Trophoblast cell (in vitro differentiated cells and primary cell): ENCODE measurements around the gene MPPED1.

ENCODE experiments used
- DNase-seq, 2 donors: peaks; one replicate each; pipeline ENCODE4 v3.0.0-alpha.2; 2016
- H2AFZ ChIP-seq: 2 replicates; pipeline ENCODE4 v1.6.1; 2013; ENCODE audit warnings: low read length, moderate library complexity, mild to moderate bottlenecking; ENCODE audit not compliant: insufficient read depth, poor library complexity
- H2AK5ac ChIP-seq: 2 replicates; pipeline ENCODE4 v1.6.1; 2013; ENCODE audit warnings: mild to moderate bottlenecking, low read length
- H2BK120ac ChIP-seq: 2 replicates; pipeline ENCODE4 v1.6.1; 2013; ENCODE audit warnings: low read length, mild to moderate bottlenecking, moderate library complexity; ENCODE audit not compliant: insufficient read depth, poor library complexity
- H2BK12ac ChIP-seq: 2 replicates; pipeline ENCODE4 v1.6.1; 2013; ENCODE audit warnings: mild to moderate bottlenecking, low read length, moderate library complexity
- H2BK5ac ChIP-seq: 2 replicates; pipeline ENCODE4 v1.6.1; 2013; ENCODE audit warnings: low read length, low read depth, moderate library complexity, mild to moderate bottlenecking; ENCODE audit not compliant: poor library complexity
- H3K14ac ChIP-seq: 2 replicates; pipeline ENCODE4 v1.6.1; 2013; ENCODE audit warnings: mild to moderate bottlenecking, low read length
- H3K18ac ChIP-seq: 2 replicates; pipeline ENCODE4 v1.6.1; 2013; ENCODE audit warnings: mild to moderate bottlenecking, low read length
- H3K23ac ChIP-seq: 2 replicates; pipeline ENCODE4 v1.6.1; 2013; ENCODE audit warnings: low read length
- H3K27ac ChIP-seq: 2 replicates; pipeline ENCODE4 v1.5.1; 2013; ENCODE audit warnings: low read depth, mild to moderate bottlenecking, inconsistent platforms, low read length, moderate library complexity
- H3K27me3 ChIP-seq: 2 replicates; pipeline ENCODE4 v1.6.1; 2013; ENCODE audit warnings: inconsistent platforms, mild to moderate bottlenecking, low read length, moderate library complexity; ENCODE audit not compliant: insufficient read depth
- H3K36me3 ChIP-seq, 2 experiments: 1 replicate in 1 of 2; 2 replicates in 1 of 2; pipeline ENCODE4 v1.6.1; 2013; ENCODE audit warnings: low read length in 2 of 2, mild to moderate bottlenecking in 2 of 2, moderate library complexity in 1 of 2; ENCODE audit not compliant: insufficient read depth in 2 of 2, control insufficient read depth in 1 of 2
- H3K4ac ChIP-seq: 2 replicates; pipeline ENCODE4 v1.6.1; 2013; ENCODE audit warnings: low read depth, mild to moderate bottlenecking, low read length, moderate library complexity
- H3K4me1 ChIP-seq, 2 experiments: 1 replicate in 1 of 2; 2 replicates in 1 of 2; pipeline ENCODE4 v1.6.1; 2013; ENCODE audit warnings: low read length in 2 of 2, mild to moderate bottlenecking in 2 of 2, moderate library complexity in 1 of 2; ENCODE audit not compliant: insufficient read depth in 2 of 2, control insufficient read depth in 1 of 2
- H3K4me2 ChIP-seq: 2 replicates; pipeline ENCODE4 v1.6.1; 2013; ENCODE audit warnings: inconsistent platforms, mild to moderate bottlenecking, low read length, moderate library complexity
- H3K4me3 ChIP-seq: 2 replicates; pipeline ENCODE4 v1.5.1; 2013; ENCODE audit warnings: mild to moderate bottlenecking, low read depth, low read length, inconsistent platforms
- H3K79me1 ChIP-seq: one replicate; pipeline ENCODE4 v1.6.1; 2013; ENCODE audit warnings: low read length
- H3K79me2 ChIP-seq: 2 replicates; pipeline ENCODE4 v1.6.1; 2013; ENCODE audit warnings: low read length, mild to moderate bottlenecking; ENCODE audit not compliant: control insufficient read depth, insufficient read depth, poor library complexity
- H3K9ac ChIP-seq: 2 replicates; pipeline ENCODE4 v1.6.1; 2013; ENCODE audit warnings: mild to moderate bottlenecking, low read length
- H3K9me3 ChIP-seq: 2 replicates; pipeline ENCODE4 v1.6.1; 2013; ENCODE audit warnings: low read depth, mild to moderate bottlenecking, control low read depth, inconsistent platforms, low read length; ENCODE audit not compliant: insufficient read depth
- H4K12ac ChIP-seq: 2 replicates; pipeline ENCODE4 v1.6.1; 2013; ENCODE audit warnings: low read depth, mild to moderate bottlenecking, low read length, moderate library complexity
- H4K8ac ChIP-seq: 2 replicates; pipeline ENCODE4 v1.6.1; 2013; ENCODE audit warnings: low read depth, mild to moderate bottlenecking, low read length, moderate library complexity
- H4K91ac ChIP-seq: one replicate; pipeline ENCODE4 v1.6.1; 2013; ENCODE audit warnings: low read depth, mild to moderate bottlenecking, low read length, moderate library complexity
- WGBS: extraction: QIAGEN DNeasy Blood & Tissue Kit; methylation state at CpG from one replicate; pipeline ENCODE4 v1.1.7; 2013; ENCODE audit warnings: missing lambda C conversion rate; ENCODE audit not compliant: insufficient read length, insufficient coverage; ENCODE audit errors: extremely low coverage; 5-methylcytosine and 5-hydroxymethylcytosine counted together

MPPED1 gene

GRCh38 chr22:43541022-43541421 lies 129.2 kb downstream of the MPPED1 start:
- Histone ChIP-seq H3K4me1 (no peaks in the 10 kb centered on the region), H4K91ac (no peak overlapping the region), H4K12ac (no peak overlapping the region), H3K27me3 (no peaks in the 10 kb centered on the region), H3K4ac (no peak overlapping the region), H2AK5ac (no peak overlapping the region), H2BK120ac (no peak overlapping the region), H3K9ac (no peak overlapping the region), H3K27ac (no peak overlapping the region), H3K4me2 (no peak overlapping the region), H3K79me1 (no peaks in the 10 kb centered on the region), H3K36me3 (no peaks in the 10 kb centered on the region), H3K23ac (no peak overlapping the region), H3K9me3 (no peaks in the 10 kb centered on the region), H3K18ac (no peak overlapping the region), H2AFZ (no peak overlapping the region), H4K8ac (no peak overlapping the region), H2BK5ac (no peak overlapping the region), H3K4me3 (no peak overlapping the region), H2BK12ac (no peak overlapping the region), H3K14ac (no peak overlapping the region), H3K79me2 (no peaks in the 10 kb centered on the region)
- no peak for DNase-seq
- WGBS = no CpG with 5 or more reads among the region's 6 CpGs

DNA sequence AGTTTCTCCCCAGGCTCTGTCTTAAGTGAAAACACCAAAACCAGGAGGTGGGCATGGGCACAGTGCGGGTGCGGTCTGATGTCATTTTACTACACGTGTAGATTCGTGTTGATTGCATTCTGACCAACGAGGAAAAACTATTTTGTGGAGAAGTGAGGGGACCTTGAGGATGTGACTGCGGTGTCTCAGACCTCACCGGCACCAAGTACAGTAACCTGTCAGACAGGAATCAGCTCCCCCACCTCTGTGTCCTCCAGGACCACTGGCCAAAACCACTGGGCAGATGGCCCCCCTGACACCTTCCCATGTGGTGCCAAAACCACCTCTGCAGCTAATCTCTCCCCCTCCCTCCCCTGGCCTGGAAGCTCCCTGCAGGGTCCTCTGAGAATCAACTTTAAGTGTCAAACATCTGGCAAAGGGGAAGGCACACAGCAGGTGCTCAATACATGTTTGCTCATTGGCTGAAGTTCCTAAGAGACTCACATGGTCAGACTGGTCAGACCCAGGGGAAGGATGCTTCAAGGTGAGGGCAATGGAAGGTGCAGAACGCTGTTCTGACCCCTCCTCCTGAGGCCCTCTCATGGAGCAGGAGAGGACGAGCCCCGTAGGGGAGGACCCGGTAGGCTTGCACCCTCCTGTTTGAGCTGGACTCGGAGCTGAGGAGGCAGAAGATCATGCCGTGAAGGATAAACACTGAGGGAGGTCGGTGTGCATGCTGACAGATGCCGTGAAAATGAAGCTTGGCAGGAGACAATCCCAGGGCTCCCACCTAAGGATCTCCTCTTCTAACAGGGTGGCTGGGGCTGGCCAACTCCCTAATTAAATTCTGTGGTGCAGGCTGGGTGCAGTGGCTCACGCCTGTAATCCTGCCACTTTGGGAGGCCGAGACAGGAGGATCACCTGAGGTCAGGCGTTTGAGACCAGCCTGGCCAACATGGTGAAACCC lies 129.9 kb downstream of the MPPED1 start:
- H3K27ac ChIP-seq = no peak overlapping the region
- no peaks in the 10 kb centered on the region for H3K27me3 ChIP-seq
- no peaks in the 10 kb centered on the region for H3K79me2 ChIP-seq
- DNase-seq = no peak
- no peak overlapping the region for H2AK5ac ChIP-seq
- H3K4me3 ChIP-seq = no peak overlapping the region
- no peak overlapping the region for H3K23ac ChIP-seq
- H3K18ac ChIP-seq = no peak overlapping the region
- H2BK5ac ChIP-seq = no peak overlapping the region
- H3K14ac ChIP-seq = no peak overlapping the region
- no peak overlapping the region for H2AFZ ChIP-seq
- no peak overlapping the region for H4K12ac ChIP-seq
- no peaks in the 10 kb centered on the region for H3K79me1 ChIP-seq
- no peaks in the 10 kb centered on the region for H3K4me1 ChIP-seq
- H4K91ac ChIP-seq = no peak overlapping the region
- no peaks in the 10 kb centered on the region for H3K36me3 ChIP-seq
- no peak overlapping the region for H3K4me2 ChIP-seq
- no peak overlapping the region for H4K8ac ChIP-seq
- no peak overlapping the region for H2BK12ac ChIP-seq
- H3K9me3 ChIP-seq = no peaks in the 10 kb centered on the region
- no peak overlapping the region for H3K4ac ChIP-seq
- no peak overlapping the region for H2BK120ac ChIP-seq
- WGBS = no CpG with 5 or more reads among the region's 18 CpGs
- no peak overlapping the region for H3K9ac ChIP-seq

DNA sequence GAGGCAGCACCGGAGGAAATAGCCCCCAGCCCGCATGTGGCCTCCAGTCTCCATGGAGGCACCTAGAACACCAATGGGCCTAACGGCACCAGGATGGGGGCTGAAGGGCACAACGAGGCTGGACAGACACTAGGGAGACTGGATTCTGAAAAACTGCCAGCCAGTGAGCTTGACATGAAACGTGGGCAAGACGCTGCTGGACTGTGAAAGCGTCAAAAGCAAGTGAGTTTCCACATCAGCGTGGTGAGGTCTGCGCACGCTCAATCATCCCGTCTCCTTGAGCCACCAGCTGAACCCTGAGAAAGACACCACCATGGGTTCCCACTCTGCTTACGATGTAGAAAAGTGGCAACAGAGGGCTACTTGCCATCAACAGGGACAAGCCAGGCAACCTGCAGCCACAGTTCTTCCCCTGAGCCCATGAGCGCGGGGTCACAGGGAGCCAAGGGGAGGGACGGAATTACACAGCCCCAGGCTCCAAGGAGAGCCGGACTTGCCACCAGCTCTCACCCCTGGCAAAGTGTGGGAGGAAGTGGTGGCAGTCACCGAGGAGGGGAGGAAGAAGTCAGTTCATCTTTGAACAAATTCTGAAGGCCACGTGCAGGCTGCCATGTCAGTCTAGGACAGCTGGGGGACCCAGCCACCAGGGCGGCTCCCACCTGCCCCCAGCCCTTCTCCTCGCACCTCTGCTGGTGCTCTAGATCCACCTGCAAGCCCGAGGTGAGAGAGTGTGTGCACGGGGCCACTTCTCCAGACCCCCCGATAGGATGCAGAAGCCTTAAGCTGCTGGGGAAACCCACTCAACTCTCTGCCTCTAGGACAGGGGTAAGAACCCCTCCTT lies 131.1 kb downstream of the MPPED1 start:
- Histone ChIP-seq H3K36me3 (no peaks in the 10 kb centered on the region), H2AFZ (no peak overlapping the region), H2BK120ac (no peak overlapping the region), H2AK5ac (no peak overlapping the region), H3K79me2 (no peaks in the 10 kb centered on the region), H3K4me2 (no peak overlapping the region), H3K27me3 (no peaks in the 10 kb centered on the region), H3K4me3 (no peak overlapping the region), H3K79me1 (no peaks in the 10 kb centered on the region), H3K14ac (no peak overlapping the region), H2BK5ac (no peak overlapping the region), H3K27ac (no peak overlapping the region), H3K23ac (no peak overlapping the region), H3K4me1 (no peaks in the 10 kb centered on the region), H3K9ac (no peak overlapping the region), H4K8ac (no peak overlapping the region), H2BK12ac (no peak overlapping the region), H3K9me3 (no peaks in the 10 kb centered on the region), H3K4ac (no peak overlapping the region), H4K91ac (no peak overlapping the region), H3K18ac (no peak overlapping the region), H4K12ac (no peak overlapping the region)
- DNase-seq = no peak
- no CpG with 5 or more reads among the region's 23 CpGs for WGBS

- no peaks in the 10 kb centered on the region for H3K79me1 ChIP-seq
- WGBS = no CpG with 5 or more reads among the region's 12 CpGs
Measured at GRCh38 chr22:43543522-43544288, 131.9 kb downstream of the MPPED1 start.

More at GRCh38 chr22:43543522-43544288, 131.9 kb downstream of the MPPED1 start:
- Histone ChIP-seq H2BK120ac (no peak overlapping the region), H3K79me2 (no peaks in the 10 kb centered on the region), H3K18ac (no peak overlapping the region), H3K9me3 (no peaks in the 10 kb centered on the region), H3K4me3 (no peak overlapping the region), H3K27me3 (no peaks in the 10 kb centered on the region), H3K4me2 (no peak overlapping the region), H4K8ac (no peak overlapping the region), H2BK12ac (no peak overlapping the region), H3K27ac (no peak overlapping the region), H3K14ac (no peak overlapping the region), H3K23ac (no peak overlapping the region), H3K4ac (no peak overlapping the region), H3K4me1 (no peaks in the 10 kb centered on the region), H4K12ac (no peak overlapping the region), H2BK5ac (no peak overlapping the region), H2AFZ (no peak overlapping the region), H3K36me3 (no peaks in the 10 kb centered on the region), H2AK5ac (no peak overlapping the region), H4K91ac (no peak overlapping the region), H3K9ac (no peak overlapping the region)
- no peak for DNase-seq
